Sigmoid colon (tissue), 4 donors: ENCODE results near the gene TP53I11.

ENCODE experiments used
- EP300 ChIP-seq, 4 donors: sonication (generic); formaldehyde crosslinking; IDR thresholded peaks; one replicate each; pipeline ENCODE4 v1.6.1; 2017; ENCODE audit warnings: antibody characterized with exemption in 4 of 4
- POLR2A ChIP-seq, 2 donors: fragments of 450-650 bp; IDR thresholded peaks; one replicate each; pipeline ENCODE4 v1.6.1; 2016; ENCODE audit warnings: antibody characterized with exemption in 2 of 2, mild to moderate bottlenecking in 2 of 2, moderate library complexity in 2 of 2
- POLR2AphosphoS5 ChIP-seq, 4 donors: sonication (generic); formaldehyde crosslinking; IDR thresholded peaks; one replicate each; pipeline ENCODE4 v1.6.1; 2017; ENCODE audit warnings: antibody characterized with exemption in 4 of 4
- TF ChIP-seq, protein P1 (sequence below), 4 experiments: fragments of 450-650 bp in 3 of 4; fragments of 200-600 bp in 1 of 4; IDR thresholded peaks; one replicate each; pipeline ENCODE4 v1.5.1; 2016 to 2019; ENCODE audit warnings: antibody characterized with exemption in 4 of 4, mild to moderate bottlenecking in 3 of 4, moderate library complexity in 2 of 4

DNA sequence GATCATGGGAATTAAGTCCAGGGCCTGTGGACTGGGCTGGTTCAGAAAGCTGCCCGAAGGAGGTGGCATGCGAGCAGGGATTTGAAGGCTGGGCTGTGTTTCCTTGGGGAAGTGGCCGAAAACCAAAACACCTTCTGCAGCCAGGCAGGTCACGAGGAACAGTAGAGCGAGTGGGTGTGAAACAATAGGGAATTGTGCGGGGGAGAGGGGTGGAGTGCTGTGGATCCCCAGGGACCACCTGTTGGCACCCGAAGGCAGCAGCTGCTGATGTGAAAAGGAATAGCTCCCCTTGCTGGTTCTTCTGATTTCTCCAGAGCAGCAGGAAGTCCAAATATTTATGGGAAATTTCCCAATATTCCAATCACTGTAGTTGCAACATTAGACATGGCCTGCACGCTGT, 24.6 kb downstream of the TP53I11 start:
- TF ChIP-seq, protein P1, sequence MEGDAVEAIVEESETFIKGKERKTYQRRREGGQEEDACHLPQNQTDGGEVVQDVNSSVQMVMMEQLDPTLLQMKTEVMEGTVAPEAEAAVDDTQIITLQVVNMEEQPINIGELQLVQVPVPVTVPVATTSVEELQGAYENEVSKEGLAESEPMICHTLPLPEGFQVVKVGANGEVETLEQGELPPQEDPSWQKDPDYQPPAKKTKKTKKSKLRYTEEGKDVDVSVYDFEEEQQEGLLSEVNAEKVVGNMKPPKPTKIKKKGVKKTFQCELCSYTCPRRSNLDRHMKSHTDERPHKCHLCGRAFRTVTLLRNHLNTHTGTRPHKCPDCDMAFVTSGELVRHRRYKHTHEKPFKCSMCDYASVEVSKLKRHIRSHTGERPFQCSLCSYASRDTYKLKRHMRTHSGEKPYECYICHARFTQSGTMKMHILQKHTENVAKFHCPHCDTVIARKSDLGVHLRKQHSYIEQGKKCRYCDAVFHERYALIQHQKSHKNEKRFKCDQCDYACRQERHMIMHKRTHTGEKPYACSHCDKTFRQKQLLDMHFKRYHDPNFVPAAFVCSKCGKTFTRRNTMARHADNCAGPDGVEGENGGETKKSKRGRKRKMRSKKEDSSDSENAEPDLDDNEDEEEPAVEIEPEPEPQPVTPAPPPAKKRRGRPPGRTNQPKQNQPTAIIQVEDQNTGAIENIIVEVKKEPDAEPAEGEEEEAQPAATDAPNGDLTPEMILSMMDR (IDR thresholded peaks at IDR 0.05), result no peak
- TF ChIP-seq POLR2A (IDR thresholded peaks at IDR 0.05) (no peak), EP300 (IDR thresholded peaks at IDR 0.05) (no peak), POLR2AphosphoS5 (IDR thresholded peaks at IDR 0.05) (no peak)
